Measurements from ENCODE around the gene ADCY1.
A peak's percentile ranks its signal among the peaks of the same experiment; 100 is the strongest.
"Not testable (repeated sequence)": the region's sequence is repeated elsewhere in the genome, so short reads cannot be mapped to it uniquely, and the experiment has no call there.

The ADCY1 gene

DNA sequence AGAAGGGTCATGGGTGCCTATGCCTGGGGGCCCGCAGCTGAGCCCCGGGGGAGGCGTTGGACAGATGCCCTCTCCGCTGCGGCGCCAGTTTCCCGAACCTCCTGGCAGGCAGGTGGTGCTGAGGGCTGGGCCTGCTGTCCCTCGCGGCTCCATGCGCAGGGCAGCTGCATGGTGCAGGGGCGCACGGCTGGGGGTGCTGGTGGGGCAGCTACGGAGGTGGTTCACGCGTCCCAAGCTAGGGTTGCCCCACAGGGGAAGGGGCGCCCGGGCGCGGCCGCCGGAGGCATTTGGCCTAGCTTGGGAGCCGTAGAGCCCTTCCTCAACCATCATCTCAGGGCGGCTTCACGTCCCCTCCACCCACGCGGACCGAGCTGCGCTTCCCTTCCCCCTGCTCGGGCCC, 152.7 kb downstream of the ADCY1 start:
- peaks cover 41% of the 10 kb centered on the region; the same call in 1 of the 2 replicates for H3K36me3 ChIP-seq (ENCODE audit: insufficient read depth, low read length)
- TF ChIP-seq, protein P1, sequence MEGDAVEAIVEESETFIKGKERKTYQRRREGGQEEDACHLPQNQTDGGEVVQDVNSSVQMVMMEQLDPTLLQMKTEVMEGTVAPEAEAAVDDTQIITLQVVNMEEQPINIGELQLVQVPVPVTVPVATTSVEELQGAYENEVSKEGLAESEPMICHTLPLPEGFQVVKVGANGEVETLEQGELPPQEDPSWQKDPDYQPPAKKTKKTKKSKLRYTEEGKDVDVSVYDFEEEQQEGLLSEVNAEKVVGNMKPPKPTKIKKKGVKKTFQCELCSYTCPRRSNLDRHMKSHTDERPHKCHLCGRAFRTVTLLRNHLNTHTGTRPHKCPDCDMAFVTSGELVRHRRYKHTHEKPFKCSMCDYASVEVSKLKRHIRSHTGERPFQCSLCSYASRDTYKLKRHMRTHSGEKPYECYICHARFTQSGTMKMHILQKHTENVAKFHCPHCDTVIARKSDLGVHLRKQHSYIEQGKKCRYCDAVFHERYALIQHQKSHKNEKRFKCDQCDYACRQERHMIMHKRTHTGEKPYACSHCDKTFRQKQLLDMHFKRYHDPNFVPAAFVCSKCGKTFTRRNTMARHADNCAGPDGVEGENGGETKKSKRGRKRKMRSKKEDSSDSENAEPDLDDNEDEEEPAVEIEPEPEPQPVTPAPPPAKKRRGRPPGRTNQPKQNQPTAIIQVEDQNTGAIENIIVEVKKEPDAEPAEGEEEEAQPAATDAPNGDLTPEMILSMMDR (conservative IDR thresholded peaks at IDR 0.05; ENCODE audit: low read length): no peak
- H3K9ac ChIP-seq (ENCODE audit: low read depth, low read length, poor library complexity, severe bottlenecking): no peak overlapping the region
- H3K9me2 ChIP-seq (replicated peaks; ENCODE audit: low read depth, low read length): no peaks in the 10 kb centered on the region
- H3K27me3 ChIP-seq (ENCODE audit: insufficient read depth, low read length, poor library complexity, severe bottlenecking): no peaks in the 10 kb centered on the region
- no peak overlapping the region for H2AFZ ChIP-seq (ENCODE audit: low read length)
- H3K4me1 ChIP-seq (ENCODE audit: insufficient read depth, low read length, poor library complexity, severe bottlenecking): no peaks in the 10 kb centered on the region
- H4K20me1 ChIP-seq (ENCODE audit: insufficient read depth, low read length, poor library complexity, severe bottlenecking): no peaks in the 10 kb centered on the region
- H3K9me3 ChIP-seq (ENCODE audit: insufficient read depth, low read depth, low read length): no peaks in the 10 kb centered on the region
- H3K4me3 ChIP-seq (ENCODE audit: low read length, poor library complexity, severe bottlenecking): no peak overlapping the region
- H3K79me2 ChIP-seq (ENCODE audit: insufficient read depth, low read length): no peaks in the 10 kb centered on the region
- H3K4me2 ChIP-seq (ENCODE audit: low read depth, low read length, poor library complexity, severe bottlenecking): no peak overlapping the region
- no peaks in the 10 kb centered on the region for H3F3A ChIP-seq (ENCODE audit: low read depth)

DNA sequence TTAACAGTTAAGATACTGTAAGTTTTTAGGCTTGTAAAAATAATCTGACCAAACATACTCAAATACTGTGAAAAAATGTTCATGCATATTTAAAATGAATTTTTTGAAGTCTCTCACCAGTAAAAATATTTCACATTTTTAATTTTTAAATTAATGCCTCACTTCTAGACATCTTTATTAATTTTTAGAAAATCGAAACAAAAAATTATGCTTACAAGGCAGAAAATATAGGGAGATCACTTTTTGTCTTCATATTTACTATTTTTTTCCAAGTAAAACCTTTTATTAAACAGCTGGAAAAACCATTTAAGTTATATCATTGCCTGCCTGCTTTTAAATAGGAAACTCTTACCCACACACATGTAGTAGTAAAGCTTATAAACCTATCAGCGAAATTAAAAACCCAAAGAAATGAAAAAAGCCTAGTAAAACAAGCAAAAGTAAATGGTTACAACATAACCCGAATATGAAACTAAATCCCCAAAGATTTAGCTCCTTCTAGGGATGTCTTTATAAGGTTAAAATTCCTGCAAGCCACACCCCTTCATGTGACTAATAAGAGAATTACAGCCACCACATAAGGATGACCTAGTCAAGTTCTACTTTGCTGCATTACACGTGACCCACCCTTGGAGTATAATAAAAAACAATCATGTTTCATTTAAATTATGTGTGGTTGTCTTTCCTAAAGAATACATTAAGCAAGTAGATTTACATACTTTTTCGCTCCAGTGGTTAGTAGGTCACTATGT, 157.7 kb downstream of the ADCY1 start:
- not testable (repeated sequence) for H3K4me3 ChIP-seq (ENCODE audit: low read length, poor library complexity, severe bottlenecking); H3K4me1 ChIP-seq (ENCODE audit: insufficient read depth, low read length, poor library complexity, severe bottlenecking); H3K79me2 ChIP-seq (ENCODE audit: insufficient read depth, low read length); H3K4me2 ChIP-seq (ENCODE audit: low read depth, low read length, poor library complexity, severe bottlenecking); H3K9me3 ChIP-seq (ENCODE audit: insufficient read depth, low read depth, low read length); H3K9me2 ChIP-seq (replicated peaks; ENCODE audit: low read depth, low read length); H3K27me3 ChIP-seq (ENCODE audit: insufficient read depth, low read length, poor library complexity, severe bottlenecking); H2AFZ ChIP-seq (ENCODE audit: low read length); H3K9ac ChIP-seq (ENCODE audit: low read depth, low read length, poor library complexity, severe bottlenecking); H3F3A ChIP-seq (ENCODE audit: low read depth); H4K20me1 ChIP-seq (ENCODE audit: insufficient read depth, low read length, poor library complexity, severe bottlenecking)
- peaks cover 18% of the 10 kb centered on the region; the same call in 1 of the 2 replicates for H3K36me3 ChIP-seq (ENCODE audit: insufficient read depth, low read length)

DNA sequence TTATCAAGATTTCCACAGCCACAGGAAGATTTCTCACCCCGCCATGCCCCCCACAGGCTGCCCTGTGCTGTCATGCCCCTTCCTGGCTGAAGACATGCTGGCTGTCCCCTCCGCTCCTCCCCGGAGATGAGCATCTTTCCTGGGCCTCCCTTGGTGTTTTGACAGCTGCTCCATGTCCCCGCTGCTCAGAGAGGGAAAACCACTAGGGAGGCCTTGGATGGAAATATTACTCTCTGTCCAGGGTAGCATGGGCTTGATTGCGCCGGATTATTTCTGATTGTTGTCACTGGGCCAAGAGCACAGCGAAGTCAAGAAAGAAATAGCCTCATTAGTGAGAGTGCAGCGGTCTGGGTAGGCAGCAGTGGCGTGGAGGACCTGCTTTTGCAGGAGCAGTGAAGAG, 164.8 kb downstream of the ADCY1 start:
- H3K4me3 ChIP-seq (ENCODE audit: low read length, poor library complexity, severe bottlenecking); H3K27me3 ChIP-seq (ENCODE audit: insufficient read depth, low read length, poor library complexity, severe bottlenecking); H4K20me1 ChIP-seq (ENCODE audit: insufficient read depth, low read length, poor library complexity, severe bottlenecking); H2AFZ ChIP-seq (ENCODE audit: low read length); H3K4me2 ChIP-seq (ENCODE audit: low read depth, low read length, poor library complexity, severe bottlenecking); H3F3A ChIP-seq (ENCODE audit: low read depth); H3K9me3 ChIP-seq (ENCODE audit: insufficient read depth, low read depth, low read length); H3K9ac ChIP-seq (ENCODE audit: low read depth, low read length, poor library complexity, severe bottlenecking); H3K79me2 ChIP-seq (ENCODE audit: insufficient read depth, low read length); H3K4me1 ChIP-seq (ENCODE audit: insufficient read depth, low read length, poor library complexity, severe bottlenecking); H3K9me2 ChIP-seq (replicated peaks; ENCODE audit: low read depth, low read length): not testable (repeated sequence)
- H3K36me3 ChIP-seq (ENCODE audit: insufficient read depth, low read length): peaks cover 13% of the 10 kb centered on the region; the same call in 1 of the 2 replicates

DNA sequence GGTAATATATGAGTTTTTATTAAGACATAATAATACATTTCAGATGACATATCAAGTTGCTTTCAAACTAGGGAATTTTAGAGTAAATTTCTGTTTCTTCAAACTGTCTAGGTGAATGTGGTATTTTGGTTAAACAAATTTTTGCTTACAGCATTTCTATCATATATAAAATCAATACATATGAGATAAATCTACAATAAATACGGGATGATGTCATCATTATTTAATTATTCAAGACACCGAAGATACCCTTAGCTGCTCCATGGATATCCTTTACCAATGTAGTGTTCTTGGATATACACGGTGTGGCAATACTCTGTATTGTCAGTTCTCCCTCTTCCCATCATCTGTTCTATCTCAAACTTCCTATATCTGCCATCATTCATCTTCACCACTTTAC, 166.4 kb downstream of the ADCY1 start:
- not testable (repeated sequence) for H2AFZ ChIP-seq (ENCODE audit: low read length); H3K9me2 ChIP-seq (replicated peaks; ENCODE audit: low read depth, low read length); H3K4me2 ChIP-seq (ENCODE audit: low read depth, low read length, poor library complexity, severe bottlenecking); H3K4me1 ChIP-seq (ENCODE audit: insufficient read depth, low read length, poor library complexity, severe bottlenecking); H3K4me3 ChIP-seq (ENCODE audit: low read length, poor library complexity, severe bottlenecking); H3K79me2 ChIP-seq (ENCODE audit: insufficient read depth, low read length); H3K9ac ChIP-seq (ENCODE audit: low read depth, low read length, poor library complexity, severe bottlenecking); H3K9me3 ChIP-seq (ENCODE audit: insufficient read depth, low read depth, low read length); H3K27me3 ChIP-seq (ENCODE audit: insufficient read depth, low read length, poor library complexity, severe bottlenecking); H3F3A ChIP-seq (ENCODE audit: low read depth); H4K20me1 ChIP-seq (ENCODE audit: insufficient read depth, low read length, poor library complexity, severe bottlenecking)
- peaks cover 21% of the 10 kb centered on the region; the same call in 1 of the 2 replicates for H3K36me3 ChIP-seq (ENCODE audit: insufficient read depth, low read length)

DNA sequence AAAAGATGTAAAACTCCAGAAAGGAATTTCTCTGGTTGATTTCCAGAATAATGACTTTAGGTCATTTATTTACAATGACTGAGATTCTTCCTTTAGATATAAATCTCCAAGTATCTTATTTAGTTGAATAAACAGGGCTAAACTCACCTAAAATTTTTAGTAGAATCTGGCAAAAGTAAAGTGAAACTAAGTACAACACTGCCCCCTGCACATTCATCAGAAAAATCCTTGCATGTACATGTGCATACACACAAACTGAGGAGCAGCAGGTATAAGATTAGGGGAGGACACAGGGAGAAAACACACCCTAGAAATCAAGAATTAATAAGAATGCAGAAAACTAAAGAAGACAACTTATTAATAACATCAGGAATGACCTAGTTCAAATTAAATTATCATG, 174.8 kb downstream of the ADCY1 start:
- H3K27me3 ChIP-seq (ENCODE audit: insufficient read depth, low read length, poor library complexity, severe bottlenecking); H3K9me3 ChIP-seq (ENCODE audit: insufficient read depth, low read depth, low read length); H3K4me2 ChIP-seq (ENCODE audit: low read depth, low read length, poor library complexity, severe bottlenecking); H3K4me1 ChIP-seq (ENCODE audit: insufficient read depth, low read length, poor library complexity, severe bottlenecking); H3F3A ChIP-seq (ENCODE audit: low read depth); H3K9ac ChIP-seq (ENCODE audit: low read depth, low read length, poor library complexity, severe bottlenecking); H3K79me2 ChIP-seq (ENCODE audit: insufficient read depth, low read length); H3K9me2 ChIP-seq (replicated peaks; ENCODE audit: low read depth, low read length); H4K20me1 ChIP-seq (ENCODE audit: insufficient read depth, low read length, poor library complexity, severe bottlenecking); H2AFZ ChIP-seq (ENCODE audit: low read length); H3K4me3 ChIP-seq (ENCODE audit: low read length, poor library complexity, severe bottlenecking): not testable (repeated sequence)
- H3K36me3 ChIP-seq (ENCODE audit: insufficient read depth, low read length): peaks cover 24% of the 10 kb centered on the region; the same call in 1 of the 2 replicates
- TF ChIP-seq, protein P1 (conservative IDR thresholded peaks at IDR 0.05; ENCODE audit: low read length): peak; percentile 35

DNA sequence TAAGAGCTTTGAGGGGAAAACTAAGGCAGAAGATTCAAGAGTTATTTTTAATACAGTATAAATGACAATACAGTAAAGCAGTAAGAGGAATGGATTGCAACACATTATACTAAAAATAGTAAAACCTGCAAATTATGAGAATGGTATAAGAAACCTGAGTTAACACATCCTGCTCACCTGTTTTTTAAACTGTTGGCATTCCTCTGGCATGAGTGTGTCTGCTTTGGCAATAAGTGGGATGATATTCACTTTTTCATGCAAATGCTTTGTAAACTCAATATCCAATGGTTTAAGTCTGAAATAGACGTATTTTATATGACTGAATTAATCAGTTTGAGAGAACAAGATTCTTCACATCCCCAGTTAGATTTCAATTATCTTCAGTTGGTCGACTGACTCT, 177.2 kb downstream of the ADCY1 start:
- not testable (repeated sequence) for H3K27me3 ChIP-seq (ENCODE audit: insufficient read depth, low read length, poor library complexity, severe bottlenecking); H3K4me1 ChIP-seq (ENCODE audit: insufficient read depth, low read length, poor library complexity, severe bottlenecking); H3K9me2 ChIP-seq (replicated peaks; ENCODE audit: low read depth, low read length); H3F3A ChIP-seq (ENCODE audit: low read depth); H3K4me3 ChIP-seq (ENCODE audit: low read length, poor library complexity, severe bottlenecking); H3K4me2 ChIP-seq (ENCODE audit: low read depth, low read length, poor library complexity, severe bottlenecking); H3K79me2 ChIP-seq (ENCODE audit: insufficient read depth, low read length); H2AFZ ChIP-seq (ENCODE audit: low read length); H3K9me3 ChIP-seq (ENCODE audit: insufficient read depth, low read depth, low read length); H4K20me1 ChIP-seq (ENCODE audit: insufficient read depth, low read length, poor library complexity, severe bottlenecking); H3K9ac ChIP-seq (ENCODE audit: low read depth, low read length, poor library complexity, severe bottlenecking)
- peaks cover 12% of the 10 kb centered on the region; the same call in 1 of the 2 replicates for H3K36me3 ChIP-seq (ENCODE audit: insufficient read depth, low read length)

Measured in Loucy (cell line).